ENCODE results near the gene NAT10.

Gene NAT10

DNA sequence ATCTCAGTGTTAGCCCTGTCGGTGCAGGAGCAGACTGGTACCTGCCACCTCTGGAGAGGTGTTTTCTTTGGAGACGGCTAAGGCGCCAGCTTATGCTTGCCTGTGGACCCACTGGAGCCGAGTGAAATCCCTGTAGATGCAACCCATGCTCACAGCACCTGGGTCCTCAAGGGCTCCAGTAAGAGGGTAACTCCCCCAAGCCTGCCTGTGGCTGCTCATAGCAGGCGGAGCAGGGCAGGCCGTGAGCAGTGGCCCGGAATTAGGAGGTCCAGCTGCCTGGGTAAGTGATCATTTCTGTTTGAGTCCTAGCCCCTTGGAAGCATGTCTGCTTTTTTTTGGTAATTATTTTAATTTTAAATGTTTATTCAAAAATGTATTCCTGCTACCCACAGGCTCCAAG lies 43.8 kb downstream of the NAT10 start:
- WGBS, 2 experiments (ENCODE audit: insufficient coverage in 2 of 2) = 94 to 96% methylated on average over 6 to 7 of the region's 7 CpGs
- Histone ChIP-seq H3K36me3 (ENCODE audit: control insufficient read depth, insufficient read depth, low read length) (peaks cover 85% of the 10 kb centered on the region), H3K27ac (ENCODE audit: low read depth, low read length, severe bottlenecking) (peak overlapping the region; percentile 75), H3K4me3 (ENCODE audit: extremely low read depth, insufficient read depth, low read length, poor library complexity, severe bottlenecking) (no peak overlapping the region), H3K9me3 (ENCODE audit: control insufficient read depth, low read length) (no peaks in the 10 kb centered on the region), H3K4me1 (ENCODE audit: control insufficient read depth, insufficient read depth, low read length, poor library complexity, severe bottlenecking) (peaks cover 8% of the 10 kb centered on the region)

GRCh38 chr11:34149786-34150185 lies 44.4 kb downstream of the NAT10 start:
- 89 to 94% methylated on average over 13 of the region's 13 CpGs for WGBS, 2 experiments (ENCODE audit: insufficient coverage in 2 of 2)
- H3K27ac ChIP-seq (ENCODE audit: low read depth, low read length, severe bottlenecking) = no peak overlapping the region
- H3K4me3 ChIP-seq (ENCODE audit: extremely low read depth, insufficient read depth, low read length, poor library complexity, severe bottlenecking) = no peak overlapping the region
- H3K4me1 ChIP-seq (ENCODE audit: control insufficient read depth, insufficient read depth, low read length, poor library complexity, severe bottlenecking) = peaks cover 8% of the 10 kb centered on the region
- no peaks in the 10 kb centered on the region for H3K9me3 ChIP-seq (ENCODE audit: control insufficient read depth, low read length)
- H3K36me3 ChIP-seq (ENCODE audit: control insufficient read depth, insufficient read depth, low read length) = peaks cover 85% of the 10 kb centered on the region

GRCh38 chr11:34150494-34151151 lies 45.2 kb downstream of the NAT10 start:
- Histone ChIP-seq H3K9me3 (ENCODE audit: control insufficient read depth, low read length) (no peaks in the 10 kb centered on the region), H3K27ac (ENCODE audit: low read depth, low read length, severe bottlenecking) (no peak overlapping the region), H3K36me3 (ENCODE audit: control insufficient read depth, insufficient read depth, low read length) (peaks cover 85% of the 10 kb centered on the region), H3K4me3 (ENCODE audit: extremely low read depth, insufficient read depth, low read length, poor library complexity, severe bottlenecking) (no peak overlapping the region), H3K4me1 (ENCODE audit: control insufficient read depth, insufficient read depth, low read length, poor library complexity, severe bottlenecking) (peaks cover 8% of the 10 kb centered on the region)
- 96 to 97% methylated on average over 5 of the region's 6 CpGs for WGBS, 2 experiments (ENCODE audit: insufficient coverage in 2 of 2)

- Histone ChIP-seq H3K27ac (ENCODE audit: low read depth, low read length, severe bottlenecking) (no peak overlapping the region), H3K4me1 (ENCODE audit: control insufficient read depth, insufficient read depth, low read length, poor library complexity, severe bottlenecking) (peaks cover 8% of the 10 kb centered on the region)
- 82 to 83% methylated on average over 4 to 5 of the region's 5 CpGs for WGBS, 2 experiments (ENCODE audit: insufficient coverage in 2 of 2)
Measured at GRCh38 chr11:34151166-34151565, 45.7 kb downstream of the NAT10 start.

GRCh38 chr11:34151916-34152845 lies 46.8 kb downstream of the NAT10 start:
- H3K27ac ChIP-seq (ENCODE audit: low read depth, low read length, severe bottlenecking) = no peak overlapping the region
- H3K36me3 ChIP-seq (ENCODE audit: control insufficient read depth, insufficient read depth, low read length) = peaks cover 73% of the 10 kb centered on the region
- no peaks in the 10 kb centered on the region for H3K9me3 ChIP-seq (ENCODE audit: control insufficient read depth, low read length)
- peaks cover 8% of the 10 kb centered on the region for H3K4me1 ChIP-seq (ENCODE audit: control insufficient read depth, insufficient read depth, low read length, poor library complexity, severe bottlenecking)
- no peak overlapping the region for H3K4me3 ChIP-seq (ENCODE audit: extremely low read depth, insufficient read depth, low read length, poor library complexity, severe bottlenecking)
- 95 to 96% methylated on average over 11 to 14 of the region's 18 CpGs for WGBS, 2 experiments (ENCODE audit: insufficient coverage in 2 of 2)

More at GRCh38 chr11:34151166-34151565, 45.7 kb downstream of the NAT10 start:
- Histone ChIP-seq H3K4me3 (ENCODE audit: extremely low read depth, insufficient read depth, low read length, poor library complexity, severe bottlenecking) (no peak overlapping the region), H3K9me3 (ENCODE audit: control insufficient read depth, low read length) (no peaks in the 10 kb centered on the region), H3K36me3 (ENCODE audit: control insufficient read depth, insufficient read depth, low read length) (peaks cover 82% of the 10 kb centered on the region)

DNA sequence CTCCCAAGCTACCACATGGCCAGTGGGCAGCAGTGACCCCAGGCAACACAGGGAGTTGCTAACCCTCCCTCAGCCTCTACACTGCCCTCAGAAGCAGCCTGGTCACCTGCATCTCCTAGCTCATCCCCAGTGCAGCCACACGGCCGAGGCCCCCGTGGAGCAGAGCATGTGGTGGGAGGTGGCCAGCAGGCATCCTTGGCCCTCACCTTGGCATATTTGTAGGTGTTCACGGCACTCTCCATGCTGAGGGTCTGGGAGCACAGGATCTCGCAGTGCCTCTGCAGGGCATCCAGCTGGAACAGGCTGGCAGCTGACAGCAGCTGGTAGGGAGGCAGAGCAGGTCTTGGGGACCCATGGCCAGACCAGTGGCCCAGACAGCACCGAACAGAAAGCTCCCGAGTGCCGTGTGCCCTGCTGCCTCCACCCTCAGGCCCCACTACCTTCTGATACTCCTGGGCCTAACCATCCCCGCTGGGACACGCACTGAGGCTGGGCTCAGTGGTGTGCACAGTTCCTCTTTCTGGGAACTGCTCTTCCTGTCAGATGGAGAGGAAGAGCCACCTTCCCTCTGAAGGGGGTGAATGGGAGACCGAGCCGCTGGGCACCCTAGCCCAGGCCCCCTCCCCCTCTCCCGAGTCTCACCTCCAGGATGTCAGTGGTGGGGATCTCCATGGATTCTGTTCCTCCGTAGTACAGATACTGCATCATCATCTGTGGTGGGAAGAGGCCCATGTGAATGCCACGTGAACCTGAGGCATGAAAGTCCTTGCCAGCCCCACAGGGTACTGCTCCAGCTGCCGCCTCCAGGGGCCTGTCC lies 48.8 kb downstream of the NAT10 start:
- H3K4me1 ChIP-seq (ENCODE audit: control insufficient read depth, insufficient read depth, low read length, poor library complexity, severe bottlenecking) = peaks cover 3% of the 10 kb centered on the region
- 96% methylated on average over 13 to 14 of the region's 16 CpGs for WGBS, 2 experiments (ENCODE audit: insufficient coverage in 2 of 2)

DNA sequence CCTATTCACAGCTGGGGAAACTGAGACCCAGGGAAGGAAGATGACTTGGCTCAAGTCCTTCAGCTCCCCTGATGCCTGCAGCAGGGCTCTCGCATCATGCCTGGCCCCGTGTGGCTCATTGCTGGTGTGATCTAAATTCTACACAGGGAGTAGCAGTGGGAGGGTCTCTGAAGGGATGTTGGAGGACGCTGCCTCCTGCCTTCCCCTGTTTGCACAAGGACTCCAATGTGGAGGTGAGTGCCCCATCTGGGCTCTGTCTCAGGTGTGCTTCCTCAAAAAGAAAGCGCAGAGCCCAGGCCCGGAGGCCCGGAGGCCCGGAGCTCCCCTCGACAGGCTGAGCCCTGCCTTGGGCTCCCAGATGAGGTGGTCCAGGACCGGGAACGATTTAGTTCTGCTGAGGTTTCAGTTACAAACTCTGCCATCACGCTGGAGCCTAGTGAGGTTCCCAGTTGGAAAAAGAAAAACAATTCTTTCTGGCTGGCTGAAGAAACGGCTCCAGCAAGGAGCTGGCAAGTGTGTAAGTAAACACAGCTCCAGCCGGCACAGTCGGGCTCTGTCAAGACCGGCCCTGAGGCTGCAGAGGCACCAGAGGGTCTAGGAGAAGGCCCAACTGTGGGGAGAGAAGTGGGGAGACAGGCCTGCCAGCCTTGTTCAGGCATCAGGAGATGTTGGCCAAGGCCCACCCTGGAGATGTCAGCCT lies 49.8 kb downstream of the NAT10 start:
- no peaks in the 10 kb centered on the region for H3K4me1 ChIP-seq (ENCODE audit: control insufficient read depth, insufficient read depth, low read length, poor library complexity, severe bottlenecking)
- H3K9me3 ChIP-seq (ENCODE audit: control insufficient read depth, low read length) = no peaks in the 10 kb centered on the region
- WGBS, 2 experiments (ENCODE audit: insufficient coverage in 2 of 2) = 93 to 96% methylated on average over 14 to 15 of the region's 15 CpGs
- no peak overlapping the region for H3K27ac ChIP-seq (ENCODE audit: low read depth, low read length, severe bottlenecking)
- H3K36me3 ChIP-seq (ENCODE audit: control insufficient read depth, insufficient read depth, low read length) = peaks cover 64% of the 10 kb centered on the region
- no peak overlapping the region for H3K4me3 ChIP-seq (ENCODE audit: extremely low read depth, insufficient read depth, low read length, poor library complexity, severe bottlenecking)

More for the DNA sequence above, 48.8 kb downstream of the NAT10 start:
- Histone ChIP-seq H3K36me3 (ENCODE audit: control insufficient read depth, insufficient read depth, low read length) (peaks cover 69% of the 10 kb centered on the region), H3K9me3 (ENCODE audit: control insufficient read depth, low read length) (no peaks in the 10 kb centered on the region), H3K4me3 (ENCODE audit: extremely low read depth, insufficient read depth, low read length, poor library complexity, severe bottlenecking) (no peak overlapping the region), H3K27ac (ENCODE audit: low read depth, low read length, severe bottlenecking) (no peak overlapping the region)

DNA sequence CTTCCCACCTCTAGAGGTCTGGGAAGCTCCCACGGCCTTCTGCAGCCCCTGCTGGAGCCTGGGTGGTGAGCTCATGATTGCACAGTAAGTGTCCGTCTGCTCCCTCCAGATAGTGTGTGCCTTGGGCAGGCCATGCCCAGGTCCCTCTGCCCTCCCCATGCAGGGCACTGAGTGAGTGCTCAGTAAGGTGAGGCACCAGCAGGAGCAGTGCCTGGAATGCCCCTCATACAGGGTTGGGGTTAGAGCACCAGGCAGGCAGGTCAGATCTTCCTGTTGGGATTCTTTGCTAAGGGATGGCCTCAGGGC lies 50.3 kb downstream of the NAT10 start:
- H3K36me3 ChIP-seq (ENCODE audit: control insufficient read depth, insufficient read depth, low read length) = peaks cover 62% of the 10 kb centered on the region
- H3K4me3 ChIP-seq (ENCODE audit: extremely low read depth, insufficient read depth, low read length, poor library complexity, severe bottlenecking) = no peak overlapping the region
- no peak overlapping the region for H3K27ac ChIP-seq (ENCODE audit: low read depth, low read length, severe bottlenecking)
- H3K9me3 ChIP-seq (ENCODE audit: control insufficient read depth, low read length) = no peaks in the 10 kb centered on the region
- WGBS, 2 experiments (ENCODE audit: insufficient coverage in 2 of 2) = 95 to 100% methylated on average over 2 of the region's 2 CpGs
- H3K4me1 ChIP-seq (ENCODE audit: control insufficient read depth, insufficient read depth, low read length, poor library complexity, severe bottlenecking) = no peaks in the 10 kb centered on the region

DNA sequence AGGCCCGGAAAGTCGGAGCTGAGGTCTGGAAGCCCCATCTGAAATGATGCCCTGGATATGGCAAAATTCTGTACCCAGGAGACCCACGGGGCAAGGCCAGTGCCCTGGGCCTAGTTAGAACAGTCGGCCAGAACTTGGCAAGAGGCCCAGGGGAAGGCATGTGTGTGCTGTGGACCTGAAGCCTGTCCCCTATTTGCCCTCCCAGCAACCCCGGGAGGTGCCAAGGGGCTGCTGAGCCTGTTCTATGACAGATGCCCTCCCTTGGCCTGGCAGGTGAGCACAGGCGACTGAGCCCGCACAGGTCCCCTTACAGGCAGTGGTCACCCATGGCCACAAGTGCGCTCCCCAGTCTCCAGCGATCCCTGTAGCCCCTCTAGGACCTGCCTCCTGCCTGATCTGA lies 51.7 kb downstream of the NAT10 start:
- WGBS, 2 experiments (ENCODE audit: insufficient coverage in 2 of 2) = 93 to 98% methylated on average over 8 to 9 of the region's 9 CpGs
- H3K27ac ChIP-seq (ENCODE audit: low read depth, low read length, severe bottlenecking) = no peak overlapping the region
- H3K36me3 ChIP-seq (ENCODE audit: control insufficient read depth, insufficient read depth, low read length) = peaks cover 65% of the 10 kb centered on the region
- H3K4me3 ChIP-seq (ENCODE audit: extremely low read depth, insufficient read depth, low read length, poor library complexity, severe bottlenecking) = no peak overlapping the region
- H3K4me1 ChIP-seq (ENCODE audit: control insufficient read depth, insufficient read depth, low read length, poor library complexity, severe bottlenecking) = peaks cover 6% of the 10 kb centered on the region
- H3K9me3 ChIP-seq (ENCODE audit: control insufficient read depth, low read length) = no peaks in the 10 kb centered on the region

GRCh38 chr11:34158661-34159060 lies 53.2 kb downstream of the NAT10 start:
- Histone ChIP-seq H3K4me1 (ENCODE audit: control insufficient read depth, insufficient read depth, low read length, poor library complexity, severe bottlenecking) (peaks cover 7% of the 10 kb centered on the region), H3K4me3 (ENCODE audit: extremely low read depth, insufficient read depth, low read length, poor library complexity, severe bottlenecking) (no peak overlapping the region), H3K27ac (ENCODE audit: low read depth, low read length, severe bottlenecking) (no peak overlapping the region), H3K36me3 (ENCODE audit: control insufficient read depth, insufficient read depth, low read length) (peaks cover 53% of the 10 kb centered on the region), H3K9me3 (ENCODE audit: control insufficient read depth, low read length) (no peaks in the 10 kb centered on the region)
- 90 to 98% methylated on average over 6 of the region's 6 CpGs for WGBS, 2 experiments (ENCODE audit: insufficient coverage in 2 of 2)

All from mesodermal cell (in vitro differentiated cells).